Epithelial cell of proximal tubule (primary cell): ENCODE measurements around the gene BBS7. TPM values are rescaled to one million over a fixed set of nuclear protein-coding genes. Genes with fewer than 3 reads are reported as not detected.

ENCODE experiments used
- DNase-seq: peaks from one replicate; pipeline ENCODE4 v3.0.0-alpha.2; 2011; ENCODE audit warnings: low read depth
- H3K4me3 ChIP-seq: 2 replicates; pipeline ENCODE4 v1.5.1; 2011; ENCODE audit warnings: low read depth, mild to moderate bottlenecking, low read length
- CTCF ChIP-seq: conservative IDR thresholded peaks from 2 replicates; pipeline ENCODE4 v1.5.1; 2012; ENCODE audit warnings: low read depth, mild to moderate bottlenecking, low read length
- total RNA-seq: library from RNA; depleted of rRNA; stranded (reverse); fragments of >200 nt; gene quantifications from 2 replicates; pipeline ENCODE4 v1.2.3, GENCODE V29; 2015

Gene BBS7, protein sequence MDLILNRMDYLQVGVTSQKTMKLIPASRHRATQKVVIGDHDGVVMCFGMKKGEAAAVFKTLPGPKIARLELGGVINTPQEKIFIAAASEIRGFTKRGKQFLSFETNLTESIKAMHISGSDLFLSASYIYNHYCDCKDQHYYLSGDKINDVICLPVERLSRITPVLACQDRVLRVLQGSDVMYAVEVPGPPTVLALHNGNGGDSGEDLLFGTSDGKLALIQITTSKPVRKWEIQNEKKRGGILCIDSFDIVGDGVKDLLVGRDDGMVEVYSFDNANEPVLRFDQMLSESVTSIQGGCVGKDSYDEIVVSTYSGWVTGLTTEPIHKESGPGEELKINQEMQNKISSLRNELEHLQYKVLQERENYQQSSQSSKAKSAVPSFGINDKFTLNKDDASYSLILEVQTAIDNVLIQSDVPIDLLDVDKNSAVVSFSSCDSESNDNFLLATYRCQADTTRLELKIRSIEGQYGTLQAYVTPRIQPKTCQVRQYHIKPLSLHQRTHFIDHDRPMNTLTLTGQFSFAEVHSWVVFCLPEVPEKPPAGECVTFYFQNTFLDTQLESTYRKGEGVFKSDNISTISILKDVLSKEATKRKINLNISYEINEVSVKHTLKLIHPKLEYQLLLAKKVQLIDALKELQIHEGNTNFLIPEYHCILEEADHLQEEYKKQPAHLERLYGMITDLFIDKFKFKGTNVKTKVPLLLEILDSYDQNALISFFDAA
- 22.7 and 26.5 TPM in 2 replicates for total RNA-seq

GRCh38 chr4:121869841-121870822 is at the start of gene BBS7:
Gene BBS7, minus strand, starts transcription at chr4:121870474. Its CDS starts 161 bp downstream, at chr4:121870313.
- peak within 1 kb of the TSS; percentile 72 for H3K4me3 ChIP-seq
- DNase-seq, result peak; percentile 46
- TF ChIP-seq CTCF, result no peak

DNA sequence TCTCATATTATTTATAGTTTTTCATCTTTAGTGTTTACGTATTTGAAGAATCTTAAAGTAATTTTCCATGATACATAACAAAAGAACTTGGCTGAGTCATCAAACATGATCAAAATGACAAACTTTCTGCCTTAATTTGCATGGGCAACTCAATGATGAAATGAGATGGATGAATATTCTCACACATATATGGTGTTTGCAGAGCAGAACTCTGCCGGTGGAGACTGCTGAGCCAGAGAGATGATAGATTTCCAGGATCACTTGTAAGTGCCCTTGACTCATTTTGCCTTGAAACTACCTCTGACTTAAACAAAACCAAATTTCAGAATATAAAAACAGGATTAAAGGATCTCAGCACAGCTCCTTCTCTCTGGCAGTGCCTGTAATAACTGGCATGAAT is 43.4 kb upstream of the BBS7 start:
- no peak for TF ChIP-seq CTCF
- no peak for DNase-seq
- no peak overlapping the region for H3K4me3 ChIP-seq

DNA sequence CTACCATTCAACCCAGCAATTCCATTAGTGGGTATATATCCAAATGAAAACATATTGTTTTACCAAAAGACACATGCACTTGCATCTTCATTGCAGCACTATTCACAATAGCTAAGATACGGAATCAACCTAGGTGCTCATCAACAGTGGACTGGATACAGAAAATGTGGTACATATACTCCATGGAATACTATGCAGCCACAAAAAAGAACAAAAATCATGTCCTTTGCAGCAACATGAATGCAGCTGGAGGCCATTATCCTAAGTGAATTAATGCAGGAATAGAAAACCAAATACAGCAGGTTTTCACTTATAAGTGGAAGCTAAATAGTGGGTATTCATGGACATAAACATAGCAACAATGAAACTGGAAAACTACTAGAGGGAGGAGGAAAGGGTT is 38.1 kb upstream of the BBS7 start:
- no peak overlapping the region for H3K4me3 ChIP-seq
- no peak for DNase-seq
- no peak for TF ChIP-seq CTCF

DNA sequence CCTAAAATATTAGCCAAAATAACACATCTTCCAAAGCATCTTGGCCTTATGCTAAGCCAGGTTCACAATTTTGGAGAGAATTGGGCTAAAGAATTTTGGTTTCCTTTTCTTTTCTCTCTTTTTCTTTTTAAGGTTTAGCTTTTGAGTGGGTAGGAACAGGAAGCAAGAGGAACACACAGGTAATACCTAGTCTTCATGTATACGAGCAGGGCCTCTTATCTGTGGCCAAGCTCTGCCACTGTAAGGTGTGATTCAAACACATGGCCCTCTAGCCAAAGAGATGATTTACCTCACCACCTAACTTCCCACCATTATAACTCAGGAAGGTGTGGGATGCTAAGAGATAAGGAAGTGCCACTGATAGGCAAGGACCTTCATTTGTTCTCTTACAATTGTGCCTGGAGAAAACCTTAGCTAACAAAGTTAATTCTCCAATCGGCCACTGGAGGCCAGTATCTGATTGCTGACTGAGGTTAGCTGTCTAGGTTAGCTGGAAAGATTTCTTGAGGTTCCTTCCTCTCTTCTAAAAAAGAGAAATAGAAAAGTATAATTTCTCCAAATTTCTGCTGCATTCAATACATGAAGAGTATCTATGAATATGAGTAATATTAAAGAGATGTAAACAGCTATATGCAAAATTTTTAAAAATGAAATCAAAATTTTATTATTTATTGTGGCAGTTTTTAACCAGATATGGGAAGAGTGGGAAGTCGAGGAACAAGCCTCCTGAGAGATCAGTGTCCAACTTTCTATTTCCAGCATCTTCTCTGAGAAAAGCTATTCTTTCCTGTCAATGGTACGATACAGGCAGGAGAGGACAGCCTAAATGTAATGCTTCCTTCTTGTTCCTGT is 30.1 kb upstream of the BBS7 start:
- peak; percentile 20 for DNase-seq
- peak; percentile 89 for TF ChIP-seq CTCF
- H3K4me3 ChIP-seq, result no peak overlapping the region

DNA sequence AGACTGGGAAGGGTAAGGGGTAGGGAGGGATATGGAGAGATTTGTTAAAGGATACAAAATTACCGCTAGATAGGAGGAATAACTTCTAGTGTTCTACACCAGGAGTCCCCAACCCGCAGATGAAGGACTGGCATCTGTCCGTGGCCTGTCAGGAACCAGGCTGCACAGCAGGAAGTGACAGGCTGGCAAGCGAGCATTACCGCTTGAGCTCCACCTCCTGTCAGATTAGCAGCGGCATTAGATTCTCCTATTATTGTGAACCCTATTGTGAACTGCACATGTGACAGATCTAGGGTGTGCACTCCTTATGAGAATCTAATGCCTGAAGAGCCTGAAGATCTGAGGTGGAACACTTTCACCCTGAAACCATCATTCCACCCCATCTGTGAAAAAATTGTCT is 27.9 kb upstream of the BBS7 start:
- TF ChIP-seq CTCF, result no peak
- H3K4me3 ChIP-seq, result no peak overlapping the region
- DNase-seq, result no peak

- no peak for TF ChIP-seq CTCF
- no peak for DNase-seq
- H3K4me3 ChIP-seq, result no peak overlapping the region
These were observed 17.9 kb upstream of the BBS7 start for GRCh38 chr4:121888134-121888533.
